HG02973 (cell line): ENCODE data around the gene MAP3K15.

ENCODE experiments used
- ATAC-seq: cut with Tn5 transposase; IDR thresholded peaks from one replicate; pipeline ENCODE4 v1.9.1; 2021; ENCODE audit warnings: moderate library complexity; ENCODE audit not compliant: unreplicated experiment

MAP3K15 gene

DNA sequence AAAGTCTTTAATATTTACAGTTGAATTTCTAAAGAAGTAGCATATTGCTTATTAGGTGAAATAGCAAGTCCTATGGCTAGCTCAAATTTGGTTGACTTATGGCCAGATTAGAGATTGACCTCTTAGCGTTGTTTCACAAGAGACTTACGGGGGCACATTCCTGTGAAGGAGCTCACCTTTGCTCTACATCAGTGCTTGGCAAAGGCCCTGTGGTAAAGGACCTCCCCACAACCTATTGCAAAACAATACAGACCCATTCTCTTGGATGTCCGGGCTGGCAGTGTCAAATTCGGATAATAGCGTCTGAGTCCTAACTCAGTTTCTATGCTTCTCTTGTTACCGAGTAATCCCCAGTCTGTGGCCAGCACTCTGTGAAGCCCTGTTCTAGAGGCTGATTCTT, 160.7 kb downstream of the MAP3K15 start:
- ATAC-seq: no peak

DNA sequence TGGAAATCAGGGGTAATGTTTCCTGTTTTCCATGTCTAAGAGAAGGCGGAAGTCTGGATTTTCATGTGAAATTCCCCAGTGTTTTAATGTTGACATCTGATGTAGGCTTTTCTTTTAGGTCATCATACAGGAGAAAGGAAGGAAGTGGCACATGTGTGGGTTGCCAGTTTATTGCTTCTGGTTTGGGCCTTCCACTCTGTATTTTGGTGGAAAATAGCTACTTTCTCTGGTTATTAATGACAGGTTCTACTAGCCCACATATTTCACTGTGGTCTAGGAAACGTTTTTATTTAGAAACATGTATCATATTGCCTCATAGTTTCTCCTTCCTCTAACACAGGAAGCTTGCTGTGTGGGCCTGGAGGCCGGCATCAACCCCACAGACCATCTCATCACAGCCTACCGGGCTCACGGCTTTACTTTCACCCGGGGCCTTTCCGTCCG, 164.3 kb downstream of the MAP3K15 start:
- ATAC-seq: peak; percentile 94

GRCh38 chrX:19349264-19349663, 166.0 kb downstream of the MAP3K15 start:
- ATAC-seq: no peak

- ATAC-seq: no peak
These were observed 167.4 kb downstream of the MAP3K15 start for GRCh38 chrX:19347916-19348315.

- no peak for ATAC-seq
These were observed 170.6 kb downstream of the MAP3K15 start for GRCh38 chrX:19344661-19345060.

- peak; percentile 97 for ATAC-seq
These were observed 171.5 kb downstream of the MAP3K15 start, which contains the start of gene PDHA1 for GRCh38 chrX:19343535-19344408. Gene PDHA1 (plus strand): TSS chrX:19343927. CDS start chrX:19344038, 111 bp downstream.

DNA sequence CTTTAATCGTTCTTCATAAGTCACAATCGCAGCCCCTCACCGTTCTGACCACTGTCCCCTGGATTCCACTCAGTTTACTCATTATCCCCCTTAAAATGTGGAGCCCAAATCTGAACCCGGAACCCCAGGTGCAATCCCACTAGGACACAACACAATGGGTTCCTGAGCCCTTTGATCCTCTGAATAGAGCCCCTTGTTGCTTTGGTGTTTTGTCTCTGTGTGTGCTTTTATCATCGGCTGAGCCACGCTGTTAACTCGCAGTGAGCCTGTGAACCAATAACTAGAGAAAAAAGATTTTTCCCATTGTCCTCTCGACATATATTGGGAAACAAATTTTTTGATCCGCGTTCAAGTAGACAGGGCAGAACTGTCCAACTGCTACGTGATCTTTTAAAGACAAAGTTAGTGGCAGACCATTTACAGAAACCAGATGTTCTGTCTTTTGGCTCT, 172.2 kb downstream of the MAP3K15 start:
- ATAC-seq: no peak

- no peak for ATAC-seq
These were observed 172.9 kb downstream of the MAP3K15 start for GRCh38 chrX:19342331-19342906.

- ATAC-seq: no peak
These were observed 180.2 kb downstream of the MAP3K15 start for GRCh38 chrX:19334945-19335626.

GRCh38 chrX:19332983-19333382, 182.3 kb downstream of the MAP3K15 start:
- no peak for ATAC-seq

DNA sequence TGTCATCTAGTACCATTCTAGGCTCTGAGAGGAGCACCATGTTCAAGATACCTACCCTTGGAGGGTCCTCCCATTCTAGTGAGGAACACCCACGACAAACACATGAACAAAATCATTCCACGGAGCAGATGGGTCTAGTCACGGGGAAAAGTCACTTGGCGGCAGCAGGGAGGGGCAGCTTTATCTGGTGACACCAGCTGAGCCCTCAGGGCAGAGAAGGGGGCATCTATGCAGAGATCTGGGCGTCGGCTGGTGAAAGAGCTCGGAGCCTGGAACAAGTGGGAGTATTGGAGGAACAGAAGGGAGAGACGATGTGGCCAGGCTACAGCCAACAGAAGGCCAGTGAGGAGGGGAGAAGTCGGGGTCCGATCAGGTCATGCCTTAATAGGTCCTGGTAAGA, 183.5 kb downstream of the MAP3K15 start:
- ATAC-seq: no peak

DNA sequence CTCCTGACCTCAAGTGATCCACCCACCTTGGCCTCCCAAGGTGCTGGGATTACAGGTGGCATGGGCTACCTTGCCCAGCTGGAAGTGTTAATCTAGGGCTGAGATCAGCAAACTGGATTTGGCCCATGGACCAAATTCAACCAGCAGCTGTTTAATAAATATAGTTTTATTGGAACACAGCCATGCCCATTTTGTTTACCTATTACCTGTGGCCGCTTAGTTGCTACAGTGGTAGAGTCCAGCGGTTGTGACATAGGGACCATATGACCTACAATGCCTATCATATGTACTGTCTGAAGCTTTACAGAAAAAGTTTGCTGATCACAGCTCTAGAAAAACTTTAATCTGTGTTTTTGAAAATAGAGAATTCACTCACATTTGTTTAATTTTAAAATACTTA, 188.7 kb downstream of the MAP3K15 start:
- no peak for ATAC-seq
